ENCODE data around the gene B4GALNT4.
"Not testable (repeated sequence)": the region's sequence is repeated elsewhere in the genome, so short reads cannot be mapped to it uniquely, and the experiment has no call there.

B4GALNT4 gene

GRCh38 chr11:369336-370018 lies at the start of gene B4GALNT4:
B4GALNT4 (plus strand) TSS chr11:369499; CDS start chr11:369804, 305 bp downstream.
- DNase-seq (ENCODE audit: low read depth), result peak; percentile 37

GRCh38 chr11:319888-320273 lies 49.4 kb upstream of the B4GALNT4 start:
- not testable (repeated sequence) for DNase-seq (ENCODE audit: low read depth)

GRCh38 chr11:324156-324555 lies 45.1 kb upstream of the B4GALNT4 start:
- DNase-seq (ENCODE audit: low read depth), result no peak

GRCh38 chr11:324593-325517 lies 44.4 kb upstream of the B4GALNT4 start:
- DNase-seq (ENCODE audit: low read depth), result not testable (repeated sequence)

- DNase-seq (ENCODE audit: low read depth), result no peak
Observed at GRCh38 chr11:325796-326591, 43.3 kb upstream of the B4GALNT4 start.

GRCh38 chr11:326592-326841 lies 42.8 kb upstream of the B4GALNT4 start:
- DNase-seq (ENCODE audit: low read depth), result no peak

- DNase-seq (ENCODE audit: low read depth), result peak; percentile 37
Observed at GRCh38 chr11:326842-327580, 42.3 kb upstream of the B4GALNT4 start.

- DNase-seq (ENCODE audit: low read depth), result no peak
Observed at GRCh38 chr11:327581-327923, 41.7 kb upstream of the B4GALNT4 start.

GRCh38 chr11:328012-328411 lies 41.3 kb upstream of the B4GALNT4 start:
- DNase-seq (ENCODE audit: low read depth), result no peak

- DNase-seq (ENCODE audit: low read depth), result not testable (repeated sequence)
Observed at GRCh38 chr11:328516-329100, 40.7 kb upstream of the B4GALNT4 start.

- no peak for DNase-seq (ENCODE audit: low read depth)
Observed at GRCh38 chr11:329886-330253, 39.4 kb upstream of the B4GALNT4 start.

- DNase-seq (ENCODE audit: low read depth), result no peak
Observed at GRCh38 chr11:330307-330693, 39.0 kb upstream of the B4GALNT4 start.

GRCh38 chr11:330694-331357 lies 38.5 kb upstream of the B4GALNT4 start:
- no peak for DNase-seq (ENCODE audit: low read depth)

- DNase-seq (ENCODE audit: low read depth), result no peak
Observed at GRCh38 chr11:331358-332060, 37.8 kb upstream of the B4GALNT4 start.

- no peak for DNase-seq (ENCODE audit: low read depth)
Observed at GRCh38 chr11:332651-333480, 36.4 kb upstream of the B4GALNT4 start.

GRCh38 chr11:333616-334263 lies 35.6 kb upstream of the B4GALNT4 start:
- not testable (repeated sequence) for DNase-seq (ENCODE audit: low read depth)

- DNase-seq (ENCODE audit: low read depth), result no peak
Observed at GRCh38 chr11:334264-334994, 34.9 kb upstream of the B4GALNT4 start.
